WTC11 (cell line): ENCODE measurements around the gene AQP12B. TPM values are rescaled to one million over a fixed set of nuclear protein-coding genes. Genes with fewer than 3 reads are reported as not detected.

Experiments used
- ATAC-seq: fragments of 200-7000 bp; cut with Tn5 transposase; 2 replicates; pipeline ENCODE4 v1.10.0; 2021; ENCODE audit warnings: mild to moderate bottlenecking, moderate library complexity
- CTCF ChIA-PET: fragments of 300-600 bp; sonication (Branson Sonifier 250); formaldehyde crosslinking; loops from one replicate; lab custom pipeline; 2021; ENCODE audit warnings: antibody characterized with exemption; lab: Charles Lee
- POLR2A ChIA-PET: fragments of 350-600 bp; sonication (Branson Sonifier 250); formaldehyde crosslinking; loops from one replicate; lab custom pipeline; 2021; ENCODE audit warnings: antibody characterized with exemption; lab: Charles Lee
- DNase-seq: peaks from one replicate; pipeline ENCODE4 v3.0.0; 2021; ENCODE audit warnings: low spot score
- H3K27ac Mint-ChIP-seq: 2 replicates; pipeline ENCODE4 v1.8.0; 2021; ENCODE audit warnings: mixed read lengths
- H3K27me3 Mint-ChIP-seq: 2 replicates; pipeline ENCODE4 v1.8.0; 2021; ENCODE audit warnings: low read depth, mild to moderate bottlenecking, moderate library complexity, mixed read lengths
- H3K36me3 Mint-ChIP-seq: 2 replicates; pipeline ENCODE4 v1.8.0; 2021; ENCODE audit warnings: mixed read lengths
- H3K4me1 Mint-ChIP-seq: 2 replicates; pipeline ENCODE4 v1.8.0; 2022; ENCODE audit warnings: mixed read lengths
- H3K4me3 Mint-ChIP-seq: 2 replicates; pipeline ENCODE4 v1.8.0; 2021; ENCODE audit warnings: mild to moderate bottlenecking, moderate library complexity, mixed read lengths
- H3K9me3 Mint-ChIP-seq: 2 replicates; pipeline ENCODE4 v1.8.0; 2021; ENCODE audit warnings: mixed read lengths
- AFF4 ChIP-seq: sonication (generic); formaldehyde crosslinking; IDR thresholded peaks from 2 replicates; pipeline ENCODE4 v1.8.1; 2023; ENCODE audit warnings: mild to moderate bottlenecking, missing genetic modification reagents, borderline replicate concordance
- CREB1 ChIP-seq: sonication (generic); formaldehyde crosslinking; IDR thresholded peaks from 2 replicates; pipeline ENCODE4 v1.8.0; 2023; ENCODE audit warnings: mild to moderate bottlenecking, missing genetic modification reagents
- E2F1 ChIP-seq: sonication (generic); formaldehyde crosslinking; IDR thresholded peaks from 2 replicates; pipeline ENCODE4 v1.8.0; 2022; ENCODE audit warnings: mild to moderate bottlenecking, missing genetic modification reagents
- FOXP1 ChIP-seq: sonication (generic); formaldehyde crosslinking; IDR thresholded peaks from 2 replicates; pipeline ENCODE4 v1.8.0; 2022; ENCODE audit warnings: missing genetic modification reagents, mild to moderate bottlenecking, moderate library complexity, borderline replicate concordance
- FOXP4 ChIP-seq: sonication (generic); formaldehyde crosslinking; IDR thresholded peaks from 2 replicates; pipeline ENCODE4 v1.8.0; 2022; ENCODE audit warnings: mild to moderate bottlenecking, missing genetic modification reagents
- NR2C2 ChIP-seq: sonication (generic); formaldehyde crosslinking; IDR thresholded peaks from 2 replicates; pipeline ENCODE4 v1.8.0; 2022; ENCODE audit warnings: mild to moderate bottlenecking, missing genetic modification reagents
- TP53 ChIP-seq: sonication (generic); formaldehyde crosslinking; IDR thresholded peaks from 2 replicates; pipeline ENCODE4 v1.8.1; 2023; ENCODE audit warnings: mild to moderate bottlenecking, missing genetic modification reagents
- USF2 ChIP-seq: sonication (generic); formaldehyde crosslinking; IDR thresholded peaks from 2 replicates; pipeline ENCODE4 v1.8.1; 2023; ENCODE audit warnings: mild to moderate bottlenecking, missing genetic modification reagents, moderate library complexity
- total RNA-seq: library from RNA; stranded (reverse); gene quantifications from 3 replicates; pipeline ENCODE4 v1.2.3, GENCODE V29; 2021
- TF ChIP-seq, protein P1 (sequence below): sonication (generic); formaldehyde crosslinking; IDR thresholded peaks from 2 replicates; pipeline ENCODE4 v1.8.0; 2023; ENCODE audit warnings: missing genetic modification reagents, mild to moderate bottlenecking, borderline replicate concordance
- TF ChIP-seq, protein P2 (sequence below): sonication (generic); formaldehyde crosslinking; IDR thresholded peaks from 2 replicates; pipeline ENCODE4 v1.8.1; 2022; ENCODE audit warnings: low read depth, missing genetic modification reagents, borderline replicate concordance

The AQP12B gene
- total RNA-seq, 1 experiment from 2014 or later: not detected

DNA sequence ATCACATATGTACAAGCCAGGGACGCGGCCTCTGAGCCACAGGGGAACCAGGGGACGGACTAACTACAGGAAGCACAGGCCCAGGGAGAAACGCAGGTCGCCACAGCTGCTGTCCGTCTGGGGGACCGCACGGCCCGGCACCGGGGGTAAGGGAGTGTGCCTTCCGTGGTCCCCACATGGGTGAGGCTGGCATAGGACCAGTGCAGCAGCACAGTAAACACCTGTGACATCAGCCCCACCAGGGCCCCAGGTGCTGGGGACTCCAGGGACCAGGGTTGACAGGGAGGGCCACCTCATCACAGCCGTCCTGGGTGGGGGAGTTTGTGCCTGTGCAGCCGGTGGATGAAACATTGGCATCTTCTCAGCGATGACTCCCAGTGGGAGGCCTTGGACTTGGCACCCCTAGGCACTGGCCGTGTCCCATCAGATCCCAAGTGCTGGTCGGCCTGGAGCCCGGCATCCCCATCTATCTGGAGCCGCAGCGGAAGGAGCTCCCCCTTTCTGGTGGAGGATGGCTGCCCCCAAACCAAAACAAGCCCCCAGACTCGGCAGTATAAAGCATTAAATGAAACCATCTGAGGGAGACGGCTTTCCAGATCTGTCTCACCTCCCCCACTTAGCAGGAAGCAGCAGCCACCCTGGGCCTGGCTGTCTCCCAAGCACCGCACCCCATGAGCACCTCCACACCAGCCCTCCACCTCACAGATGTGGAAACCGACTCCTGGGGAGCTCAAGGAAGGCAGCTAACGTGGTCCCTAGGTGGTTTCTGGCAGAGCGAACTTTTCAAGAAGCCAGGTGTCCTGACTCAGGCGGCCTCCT is 31.5 kb upstream of the AQP12B start (continued):
- TF ChIP-seq, protein P1, sequence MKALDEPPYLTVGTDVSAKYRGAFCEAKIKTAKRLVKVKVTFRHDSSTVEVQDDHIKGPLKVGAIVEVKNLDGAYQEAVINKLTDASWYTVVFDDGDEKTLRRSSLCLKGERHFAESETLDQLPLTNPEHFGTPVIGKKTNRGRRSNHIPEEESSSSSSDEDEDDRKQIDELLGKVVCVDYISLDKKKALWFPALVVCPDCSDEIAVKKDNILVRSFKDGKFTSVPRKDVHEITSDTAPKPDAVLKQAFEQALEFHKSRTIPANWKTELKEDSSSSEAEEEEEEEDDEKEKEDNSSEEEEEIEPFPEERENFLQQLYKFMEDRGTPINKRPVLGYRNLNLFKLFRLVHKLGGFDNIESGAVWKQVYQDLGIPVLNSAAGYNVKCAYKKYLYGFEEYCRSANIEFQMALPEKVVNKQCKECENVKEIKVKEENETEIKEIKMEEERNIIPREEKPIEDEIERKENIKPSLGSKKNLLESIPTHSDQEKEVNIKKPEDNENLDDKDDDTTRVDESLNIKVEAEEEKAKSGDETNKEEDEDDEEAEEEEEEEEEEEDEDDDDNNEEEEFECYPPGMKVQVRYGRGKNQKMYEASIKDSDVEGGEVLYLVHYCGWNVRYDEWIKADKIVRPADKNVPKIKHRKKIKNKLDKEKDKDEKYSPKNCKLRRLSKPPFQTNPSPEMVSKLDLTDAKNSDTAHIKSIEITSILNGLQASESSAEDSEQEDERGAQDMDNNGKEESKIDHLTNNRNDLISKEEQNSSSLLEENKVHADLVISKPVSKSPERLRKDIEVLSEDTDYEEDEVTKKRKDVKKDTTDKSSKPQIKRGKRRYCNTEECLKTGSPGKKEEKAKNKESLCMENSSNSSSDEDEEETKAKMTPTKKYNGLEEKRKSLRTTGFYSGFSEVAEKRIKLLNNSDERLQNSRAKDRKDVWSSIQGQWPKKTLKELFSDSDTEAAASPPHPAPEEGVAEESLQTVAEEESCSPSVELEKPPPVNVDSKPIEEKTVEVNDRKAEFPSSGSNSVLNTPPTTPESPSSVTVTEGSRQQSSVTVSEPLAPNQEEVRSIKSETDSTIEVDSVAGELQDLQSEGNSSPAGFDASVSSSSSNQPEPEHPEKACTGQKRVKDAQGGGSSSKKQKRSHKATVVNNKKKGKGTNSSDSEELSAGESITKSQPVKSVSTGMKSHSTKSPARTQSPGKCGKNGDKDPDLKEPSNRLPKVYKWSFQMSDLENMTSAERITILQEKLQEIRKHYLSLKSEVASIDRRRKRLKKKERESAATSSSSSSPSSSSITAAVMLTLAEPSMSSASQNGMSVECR (CRISPR knock-in tag): no peak
- TF ChIP-seq TP53 (CRISPR knock-in tag): no peak
- TF ChIP-seq E2F1 (CRISPR knock-in tag): no peak

DNA sequence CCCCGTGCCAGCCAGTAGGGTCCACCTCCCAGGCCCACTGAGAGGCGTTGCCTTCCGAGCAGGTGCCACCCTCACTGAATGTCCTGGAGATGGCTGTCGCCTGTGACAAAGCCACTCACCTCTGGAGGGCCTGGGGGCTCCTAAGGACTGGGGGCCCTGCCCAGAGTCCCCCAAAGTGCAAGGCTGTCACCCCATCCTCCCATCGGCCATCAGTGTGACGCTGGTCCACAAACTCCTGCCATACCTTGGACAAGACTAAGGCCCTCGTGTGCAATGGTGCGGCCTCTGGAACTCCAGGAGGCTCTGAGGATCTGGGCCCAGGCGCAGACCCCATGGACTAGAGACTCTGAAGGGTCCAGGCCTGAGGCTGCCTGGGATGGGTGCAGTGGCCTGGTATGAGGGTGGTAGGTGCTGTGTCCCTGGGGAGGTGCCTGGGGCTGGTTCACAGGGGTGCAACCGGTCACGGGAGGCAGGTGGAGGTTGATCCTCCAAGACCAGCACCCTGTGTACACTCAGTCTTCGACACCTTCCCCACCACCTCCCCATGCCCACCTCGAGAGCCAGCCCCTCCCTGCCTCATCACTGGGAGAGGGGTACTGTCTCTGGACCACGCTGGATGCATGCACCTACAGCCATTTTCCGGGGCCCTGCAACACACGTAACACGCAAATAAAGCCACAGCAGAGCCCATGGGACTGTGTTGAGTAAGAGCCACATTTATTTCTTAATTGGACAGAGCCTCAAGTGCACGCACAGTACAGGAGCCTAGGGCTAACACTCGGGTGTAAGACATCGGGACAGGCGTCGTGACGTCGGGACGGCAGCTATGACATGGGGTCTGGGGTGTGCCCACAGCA is 30.6 kb upstream of the AQP12B start:
- Mint-ChIP-seq H3K4me3 (no peak overlapping the region), H3K9me3 (no peaks in the 10 kb centered on the region), H3K27me3 (no peaks in the 10 kb centered on the region), H3K36me3 (peaks cover 6% of the 10 kb centered on the region; the same call in 1 of the 2 replicates), H3K4me1 (no peaks in the 10 kb centered on the region), H3K27ac (peak overlapping the region; percentile 63; the same call in 1 of the 2 replicates)
- ATAC-seq (no peak), DNase-seq (no peak)
- CTCF ChIA-PET: no interaction called here
- POLR2A ChIA-PET: no interaction called here
- TF ChIP-seq, protein P1 (CRISPR knock-in tag): 0 out of 2 replicates have a peak, but pooled peaks have one; percentile 18
- TF ChIP-seq USF2 (CRISPR knock-in tag): no peak
- TF ChIP-seq, protein P2, sequence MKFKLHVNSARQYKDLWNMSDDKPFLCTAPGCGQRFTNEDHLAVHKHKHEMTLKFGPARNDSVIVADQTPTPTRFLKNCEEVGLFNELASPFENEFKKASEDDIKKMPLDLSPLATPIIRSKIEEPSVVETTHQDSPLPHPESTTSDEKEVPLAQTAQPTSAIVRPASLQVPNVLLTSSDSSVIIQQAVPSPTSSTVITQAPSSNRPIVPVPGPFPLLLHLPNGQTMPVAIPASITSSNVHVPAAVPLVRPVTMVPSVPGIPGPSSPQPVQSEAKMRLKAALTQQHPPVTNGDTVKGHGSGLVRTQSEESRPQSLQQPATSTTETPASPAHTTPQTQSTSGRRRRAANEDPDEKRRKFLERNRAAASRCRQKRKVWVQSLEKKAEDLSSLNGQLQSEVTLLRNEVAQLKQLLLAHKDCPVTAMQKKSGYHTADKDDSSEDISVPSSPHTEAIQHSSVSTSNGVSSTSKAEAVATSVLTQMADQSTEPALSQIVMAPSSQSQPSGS (CRISPR knock-in tag): no peak
- TF ChIP-seq NR2C2 (CRISPR knock-in tag): peak; percentile 15; the same call in 1 of the 2 replicates
- no peak for TF ChIP-seq AFF4
- no peak for TF ChIP-seq CREB1 (CRISPR knock-in tag)
- TF ChIP-seq FOXP1 (CRISPR knock-in tag): 0 out of 2 replicates have a peak, but pooled peaks have one; percentile 27
- no peak for TF ChIP-seq FOXP4
